GM21360 (cell line): ENCODE measurements around the gene CD14.
"Not testable (repeated sequence)": the region's sequence is repeated elsewhere in the genome, so short reads cannot be mapped to it uniquely, and the experiment has no call there.

Experiments
- ATAC-seq: cut with Tn5 transposase; IDR thresholded peaks from one replicate; pipeline ENCODE4 v1.9.1; 2021; ENCODE audit warnings: mild to moderate bottlenecking, moderate library complexity; ENCODE audit not compliant: unreplicated experiment

Gene CD14

GRCh38 chr5:140633021-140633471 lies at the start of gene CD14:
TSS of gene CD14 (minus strand) at chr5:140633175. CDS start at chr5:140633071, 104 bp downstream.
- ATAC-seq, result peak; percentile 3

DNA sequence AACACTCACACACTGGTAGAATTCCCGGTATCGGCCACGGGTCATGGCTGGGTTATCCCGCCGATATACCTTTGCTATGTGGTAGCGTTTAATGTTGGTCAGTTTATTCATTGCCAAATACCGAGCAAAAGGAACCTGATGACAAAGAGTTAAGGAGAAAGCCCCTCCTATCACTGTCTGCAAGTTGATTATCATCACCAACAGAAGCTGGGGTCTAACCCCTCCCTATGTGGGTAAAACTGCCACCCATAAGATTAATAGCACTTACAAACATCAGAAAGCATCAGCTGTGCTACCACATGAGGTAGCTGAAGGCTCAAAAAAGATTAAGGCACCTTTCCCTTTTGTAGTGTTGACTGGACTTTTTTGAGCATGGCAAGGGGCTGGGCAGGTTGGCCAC lies 46.0 kb upstream of the CD14 start:
- no peak for ATAC-seq

GRCh38 chr5:140677947-140678346 lies 45.0 kb upstream of the CD14 start:
- ATAC-seq, result peak; percentile 43

DNA sequence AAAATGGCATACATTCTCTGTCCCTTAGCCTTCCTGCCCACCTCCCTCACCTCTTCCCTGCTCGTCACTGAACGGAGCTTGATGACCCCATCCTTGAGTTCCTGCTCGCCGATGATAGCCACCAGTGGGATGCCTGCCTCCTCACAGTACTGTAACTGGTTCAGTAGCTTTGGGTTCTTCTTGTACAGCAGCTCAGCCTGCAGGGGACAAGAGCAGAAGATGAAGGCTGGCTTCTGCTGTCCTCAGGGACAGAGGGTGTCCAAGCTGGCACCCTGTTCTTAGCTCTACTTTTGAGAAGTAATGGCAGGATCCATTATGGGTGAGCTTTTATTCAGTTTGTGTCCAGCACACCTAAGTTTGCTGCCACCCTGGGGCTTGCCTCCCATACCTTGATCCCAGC lies 41.7 kb upstream of the CD14 start:
- no peak for ATAC-seq

GRCh38 chr5:140674211-140674610 lies 41.2 kb upstream of the CD14 start:
- no peak for ATAC-seq

GRCh38 chr5:140673187-140673976 lies 40.4 kb upstream of the CD14 start, which contains the start of gene DND1:
TSS of gene DND1 (minus strand) at chr5:140673576. CDS start at chr5:140673542, 34 bp downstream.
- no peak for ATAC-seq

GRCh38 chr5:140672455-140673186 lies 39.6 kb upstream of the CD14 start:
- ATAC-seq, result no peak

DNA sequence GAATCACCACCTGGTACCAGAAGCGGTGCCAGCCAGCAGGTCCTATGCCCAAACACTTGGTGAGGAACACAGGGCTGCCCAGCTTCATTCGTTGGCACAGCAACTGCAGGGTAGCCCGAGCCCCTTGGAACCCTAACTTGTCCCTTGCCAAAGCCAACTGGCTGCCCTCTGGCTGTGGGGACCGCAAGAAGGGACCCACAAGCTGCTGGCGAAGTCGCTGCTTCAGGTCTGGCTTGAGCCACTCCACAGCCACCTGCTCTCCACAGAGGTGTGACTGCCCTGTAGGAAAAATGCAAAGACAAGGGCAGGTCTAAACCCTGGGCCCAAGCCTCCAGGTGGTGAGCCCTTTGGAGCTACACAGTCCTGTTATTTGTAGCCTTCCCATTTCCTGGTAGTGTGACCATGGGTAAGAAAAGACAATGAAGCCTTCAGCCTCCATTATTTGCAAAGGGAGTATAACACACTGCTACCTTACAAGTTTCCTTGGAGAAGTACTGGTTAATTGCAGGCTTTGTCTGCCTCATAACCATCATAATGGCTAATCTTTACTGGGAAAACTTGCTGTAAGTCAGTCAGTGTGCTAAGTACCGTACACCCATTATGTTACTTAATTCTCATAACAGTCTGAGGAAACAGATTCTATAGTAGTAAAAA lies 38.6 kb upstream of the CD14 start:
- ATAC-seq, result no peak

- ATAC-seq, result not testable (repeated sequence)
Observed at GRCh38 chr5:140671035-140671434, 38.1 kb upstream of the CD14 start.

DNA sequence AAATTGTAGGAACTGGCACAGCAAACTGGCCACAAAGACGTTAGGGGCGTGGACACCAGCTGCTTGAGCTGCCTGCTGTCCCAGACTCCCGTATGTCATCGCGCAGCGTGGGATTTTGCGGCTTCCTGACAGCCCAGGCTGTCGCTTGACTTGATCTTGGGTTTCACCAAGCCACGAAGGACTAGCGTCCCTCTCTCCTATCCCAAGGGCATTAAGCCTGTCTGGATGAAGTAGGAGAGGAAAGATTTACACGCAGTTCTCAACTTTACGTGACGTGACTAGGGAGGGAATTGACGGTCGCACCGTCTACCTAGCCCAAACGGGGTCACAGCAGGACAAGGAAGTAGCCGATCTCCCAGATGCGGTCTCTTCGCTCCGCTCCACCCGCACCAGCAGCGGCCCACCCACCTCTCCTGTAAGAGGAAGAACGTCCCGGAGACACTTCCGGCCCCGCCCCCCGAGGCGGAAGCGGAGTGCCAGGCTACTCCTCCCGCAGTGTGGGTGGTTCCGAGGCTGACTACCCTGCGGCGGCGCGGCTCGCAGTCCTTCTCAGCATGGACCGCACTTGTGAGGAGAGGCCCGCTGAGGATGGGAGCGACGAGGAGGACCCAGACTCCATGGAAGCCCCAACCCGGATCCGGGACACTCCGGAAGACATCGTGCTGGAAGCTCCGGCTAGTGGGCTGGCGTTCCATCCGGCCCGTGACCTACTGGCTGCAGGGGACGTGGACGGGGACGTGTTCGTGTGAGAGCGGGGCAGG lies 31.6 kb upstream of the CD14 start, which contains the start of gene WDR55:
Gene WDR55 (plus strand): TSS at position 546 of the 761 bp plus-strand sequence. CDS start 9 bp downstream, at position 555.
- peak; percentile 98 for ATAC-seq

- no peak for ATAC-seq
Observed at GRCh38 chr5:140664030-140664358, 31.0 kb upstream of the CD14 start.

- ATAC-seq, result not testable (repeated sequence)
Observed at GRCh38 chr5:140660371-140660770, 27.4 kb upstream of the CD14 start.

DNA sequence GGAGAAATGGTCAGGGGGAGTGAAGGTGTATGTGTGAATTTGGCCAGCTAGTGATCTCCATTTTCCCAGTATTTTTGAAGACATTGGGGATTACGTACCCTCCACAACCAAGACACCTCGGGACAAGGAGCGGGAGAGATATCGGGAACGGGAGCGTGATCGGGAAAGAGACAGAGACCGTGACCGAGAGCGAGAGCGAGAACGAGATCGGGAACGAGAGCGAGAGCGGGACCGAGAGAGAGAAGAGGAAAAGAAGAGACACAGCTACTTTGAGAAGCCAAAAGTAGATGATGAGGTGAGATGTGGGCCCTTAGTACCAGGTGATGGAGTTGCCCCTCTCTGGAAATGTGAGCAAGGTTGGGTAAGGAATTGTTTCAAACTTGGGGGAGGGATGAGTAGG lies 25.9 kb upstream of the CD14 start:
- no peak for ATAC-seq

GRCh38 chr5:140647042-140647419 lies 14.1 kb upstream of the CD14 start:
- no peak for ATAC-seq

DNA sequence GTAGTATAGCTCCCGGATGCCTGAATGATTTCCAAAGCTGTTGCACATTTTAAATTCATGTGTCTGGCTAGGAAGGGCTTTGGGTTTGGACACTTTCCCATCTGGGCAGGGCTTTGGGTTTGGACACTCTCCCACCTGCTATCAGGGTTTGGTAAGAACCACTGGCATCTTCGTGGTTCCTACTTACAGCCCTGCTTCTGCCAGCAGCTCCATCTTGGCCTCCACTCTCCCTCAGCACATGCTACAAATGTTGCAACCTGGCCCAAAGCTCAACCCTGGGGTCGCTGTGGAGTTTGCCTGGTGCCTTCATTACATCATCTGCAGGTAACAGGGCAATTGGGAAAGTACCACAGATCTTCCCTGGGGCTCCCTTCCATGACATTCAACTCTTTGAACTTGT lies 9.7 kb upstream of the CD14 start:
- no peak for ATAC-seq

GRCh38 chr5:140641716-140642115 lies 8.7 kb upstream of the CD14 start:
- ATAC-seq, result no peak

GRCh38 chr5:140639148-140639981 lies 6.4 kb upstream of the CD14 start, which contains the start of gene TMCO6:
TSS of gene TMCO6 (plus strand) at chr5:140639451. CDS start at chr5:140639528, 77 bp downstream.
- peak; percentile 91 for ATAC-seq

- ATAC-seq, result not testable (repeated sequence)
Observed at GRCh38 chr5:140638898-140639147, 5.8 kb upstream of the CD14 start.

- ATAC-seq, result no peak
Observed at GRCh38 chr5:140637371-140638100, 4.6 kb upstream of the CD14 start.
